NCI-H1694 treated with DMSO at 0.1 percent for 48 hours (cell line): ENCODE measurements around the gene PCBP2.

Experiments used
- DNase-seq: peaks from one replicate; lab custom pipeline; 2025; lab: John Stamatoyannopoulos, UW

PCBP2 gene

DNA sequence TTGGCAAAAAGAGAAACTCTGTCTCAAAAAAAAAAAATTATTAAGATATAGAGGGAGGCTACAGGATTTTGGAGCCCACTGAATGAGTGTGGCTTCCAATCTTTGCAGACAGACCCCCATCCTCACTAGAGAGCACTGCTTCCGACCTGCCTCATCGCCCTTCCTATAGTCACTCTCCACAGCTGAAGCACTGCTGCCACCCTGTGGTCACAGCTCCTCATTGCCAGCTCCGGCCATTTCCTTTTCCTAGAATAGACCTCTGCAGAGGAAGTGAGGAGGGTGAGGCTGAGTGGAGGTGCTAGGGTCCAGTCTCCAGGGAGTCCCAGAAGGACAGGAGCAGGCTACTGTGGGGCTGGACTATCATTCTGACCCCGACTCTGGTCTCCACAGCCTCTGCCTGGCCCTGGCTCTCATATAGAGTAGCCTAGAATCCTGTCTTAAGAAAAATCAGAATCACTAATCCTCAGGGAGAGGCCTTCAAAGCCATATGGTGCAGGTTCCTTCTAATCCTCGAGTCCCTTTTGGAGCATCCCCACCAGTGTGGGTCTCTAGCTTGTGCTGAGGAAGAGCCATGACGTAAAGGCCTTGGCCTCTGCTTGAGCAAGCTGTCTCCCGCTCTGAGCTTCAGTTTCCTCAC, 56.8 kb downstream of the PCBP2 start:
- peak; percentile 75 for DNase-seq

DNA sequence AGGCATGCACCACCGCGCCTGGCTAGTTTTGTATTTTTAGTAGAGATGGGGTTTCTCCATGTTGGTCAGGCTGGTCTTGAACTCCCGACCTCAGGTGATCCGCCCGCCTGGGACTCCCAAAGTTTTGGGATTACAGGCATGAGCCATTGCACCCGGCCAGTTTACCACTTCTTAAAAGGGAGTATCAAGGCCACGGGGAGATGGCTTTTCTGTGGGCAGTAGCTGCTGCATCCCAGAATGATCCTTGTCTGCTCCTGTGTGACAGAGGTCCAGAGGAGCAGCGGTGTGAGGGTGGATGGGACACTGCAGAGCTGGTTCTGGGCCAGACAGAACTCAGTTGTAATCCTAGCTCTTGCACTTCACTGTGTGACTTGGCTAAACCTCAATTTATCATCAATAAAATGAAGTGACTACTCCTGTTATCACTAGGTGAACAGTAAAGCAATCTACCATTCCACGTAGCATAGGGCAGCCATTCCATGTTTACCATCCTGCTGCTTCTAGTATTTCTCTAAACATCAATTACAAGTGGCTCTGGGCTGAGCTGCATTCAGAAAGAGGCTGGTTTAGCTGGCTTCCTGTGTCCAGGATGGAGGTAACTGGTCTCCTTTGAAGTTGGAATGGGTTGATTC, 58.4 kb downstream of the PCBP2 start:
- no peak for DNase-seq

DNA sequence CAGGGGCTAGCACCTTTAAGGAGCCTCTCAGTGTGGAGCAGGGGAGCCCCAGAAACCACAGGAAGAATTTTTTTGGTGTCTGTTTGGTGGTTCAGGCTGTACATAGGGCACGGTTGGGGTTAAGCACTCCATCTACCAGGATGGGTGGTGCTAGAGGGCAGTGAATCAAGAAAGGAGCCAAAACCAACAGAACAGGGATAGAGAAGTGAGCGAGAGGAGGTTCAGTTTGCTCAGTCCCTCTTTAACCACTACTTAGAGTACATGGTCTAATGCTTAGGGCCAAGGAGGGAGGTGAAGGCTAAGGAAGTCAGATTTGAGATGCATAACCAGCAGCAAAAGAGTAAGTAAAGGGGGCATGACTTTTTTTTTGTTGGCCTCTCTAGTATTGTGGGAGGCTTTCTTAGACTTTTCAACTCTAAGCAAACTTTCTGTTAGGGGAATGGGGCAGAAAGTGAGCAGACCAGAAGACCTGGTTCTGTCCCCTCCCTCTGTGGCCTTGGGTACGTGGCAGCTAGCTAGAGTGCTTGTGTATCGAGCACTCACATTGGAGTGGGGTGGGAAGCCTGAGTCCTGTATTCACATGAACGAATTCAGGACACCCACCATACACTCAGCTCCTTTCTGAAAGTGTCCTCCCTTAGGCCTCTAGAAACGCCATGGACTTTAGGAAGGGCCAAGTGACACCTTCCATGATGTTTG, 62.0 kb downstream of the PCBP2 start:
- no peak for DNase-seq

GRCh38 chr12:53514628-53515290, 62.9 kb downstream of the PCBP2 start:
- DNase-seq, result peak; percentile 14

- no peak for DNase-seq
These were observed 63.4 kb downstream of the PCBP2 start for GRCh38 chr12:53515291-53515680.

DNA sequence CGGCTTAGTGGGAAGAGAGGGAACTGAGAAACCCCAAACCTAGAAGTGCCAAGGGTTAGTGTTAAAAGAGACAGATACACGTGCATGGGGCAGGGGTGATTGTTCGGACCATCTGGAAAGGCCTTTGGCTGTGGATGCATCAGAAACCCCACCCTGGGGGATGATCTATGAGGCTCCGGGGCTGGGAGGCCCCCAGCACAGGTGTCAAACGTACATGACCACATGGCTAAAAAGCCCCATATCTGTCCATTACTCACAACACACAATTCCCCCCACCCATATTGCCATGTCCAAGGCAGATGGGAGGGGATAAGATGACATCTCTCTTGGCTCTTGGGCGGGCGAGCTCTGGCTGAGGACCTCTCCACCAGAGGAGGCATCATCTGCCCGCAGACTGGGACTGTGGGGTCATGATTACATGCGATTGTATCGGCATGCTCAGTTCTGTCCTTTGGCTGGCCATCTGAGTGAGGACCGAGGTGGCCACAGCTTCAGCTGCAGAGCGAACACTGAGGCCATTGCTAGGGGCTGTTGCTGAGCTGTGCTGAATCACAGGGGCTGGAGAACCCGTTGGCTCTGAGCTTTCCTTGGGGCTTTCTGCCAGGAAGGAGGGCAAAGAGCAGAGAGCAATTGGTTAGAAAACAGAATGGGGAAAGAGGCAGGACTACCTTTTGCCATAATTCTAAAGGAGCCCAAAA, 65.0 kb downstream of the PCBP2 start:
- DNase-seq, result no peak

GRCh38 chr12:53518381-53518780, 66.5 kb downstream of the PCBP2 start:
- DNase-seq, result no peak

GRCh38 chr12:53523131-53523530, 71.2 kb downstream of the PCBP2 start:
- DNase-seq, result no peak

DNA sequence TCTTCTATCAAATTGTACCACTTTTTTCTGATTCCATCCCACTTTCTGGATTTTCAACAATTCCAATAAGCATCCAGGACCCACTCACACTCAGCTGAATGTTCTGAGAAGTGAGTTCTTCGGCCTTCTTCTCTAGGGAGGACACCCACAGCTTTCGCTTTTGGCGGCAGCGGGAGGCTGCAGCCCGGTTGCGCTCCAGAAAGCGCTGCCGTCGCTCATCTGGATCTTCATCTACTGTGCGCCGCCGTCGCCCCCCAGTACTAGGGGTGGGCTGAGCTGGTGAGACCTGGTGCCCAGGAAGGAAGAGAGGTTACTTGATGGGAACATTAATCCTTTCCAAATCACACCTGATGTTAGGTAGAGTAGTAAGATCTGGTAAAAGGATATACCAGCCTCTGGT, 72.6 kb downstream of the PCBP2 start:
- no peak for DNase-seq

DNA sequence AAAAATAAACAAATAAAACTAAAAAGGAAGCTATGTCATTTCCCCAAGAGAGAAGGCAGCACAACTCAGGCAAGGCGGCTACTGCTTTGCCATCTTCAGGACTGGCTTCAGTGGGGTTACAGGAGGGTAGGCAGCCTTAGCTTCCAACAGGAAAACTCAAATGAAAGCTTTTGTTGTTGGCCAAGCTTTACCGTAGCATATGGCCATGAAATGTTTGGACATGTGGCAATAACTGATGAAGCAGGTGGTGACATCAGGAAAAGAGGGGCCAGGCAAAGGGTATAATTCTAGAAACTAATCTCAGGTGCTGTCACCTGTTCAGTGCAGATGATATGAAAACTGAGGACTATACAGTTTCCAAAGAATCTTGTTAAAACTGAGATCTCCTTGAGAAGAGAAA, 78.2 kb downstream of the PCBP2 start:
- peak; percentile 46 for DNase-seq
